Measurements from ENCODE around the gene ZNF628.

ZNF628 gene

GRCh38 chr19:55449469-55449868 lies 26.9 kb upstream of the ZNF628 start:
- in situ Hi-C loops (cut with MboI; ENCODE audit: low sequenced_read_pairs) = no loop called here

GRCh38 chr19:55451163-55451964 lies 25.1 kb upstream of the ZNF628 start:
- in situ Hi-C loops (cut with MboI; ENCODE audit: low sequenced_read_pairs) = no loop called here

- in situ Hi-C loops (cut with MboI; ENCODE audit: low sequenced_read_pairs) = no loop called here
Observed at GRCh38 chr19:55451965-55452748, 24.3 kb upstream of the ZNF628 start.

- in situ Hi-C loops (cut with MboI; ENCODE audit: low sequenced_read_pairs) = no loop called here
Observed at GRCh38 chr19:55452749-55453346, 23.6 kb upstream of the ZNF628 start.

- in situ Hi-C loops (cut with MboI; ENCODE audit: low sequenced_read_pairs) = no loop called here
Observed at GRCh38 chr19:55453511-55454260, 22.7 kb upstream of the ZNF628 start.

GRCh38 chr19:55454787-55455243 lies 21.6 kb upstream of the ZNF628 start:
- in situ Hi-C loops (cut with MboI; ENCODE audit: low sequenced_read_pairs) = no loop called here

- in situ Hi-C loops (cut with MboI; ENCODE audit: low sequenced_read_pairs) = no loop called here
Observed at GRCh38 chr19:55455576-55456235, 20.7 kb upstream of the ZNF628 start.

- in situ Hi-C loops (cut with MboI; ENCODE audit: low sequenced_read_pairs) = no loop called here
Observed at GRCh38 chr19:55456347-55456746, 20.1 kb upstream of the ZNF628 start.

- in situ Hi-C loops (cut with MboI; ENCODE audit: low sequenced_read_pairs) = no loop called here
Observed at GRCh38 chr19:55457683-55458457, 18.5 kb upstream of the ZNF628 start.

- in situ Hi-C loops (cut with MboI; ENCODE audit: low sequenced_read_pairs) = no loop called here
Observed at GRCh38 chr19:55459551-55459949, 16.9 kb upstream of the ZNF628 start.

GRCh38 chr19:55459950-55460657 lies 16.3 kb upstream of the ZNF628 start:
- in situ Hi-C loops (cut with MboI; ENCODE audit: low sequenced_read_pairs) = no loop called here

GRCh38 chr19:55460670-55461258 lies 15.7 kb upstream of the ZNF628 start:
- in situ Hi-C loops (cut with MboI; ENCODE audit: low sequenced_read_pairs) = no loop called here

- in situ Hi-C loops (cut with MboI; ENCODE audit: low sequenced_read_pairs) = no loop called here
Observed at GRCh38 chr19:55461259-55461973, 15.0 kb upstream of the ZNF628 start, which contains the start of gene ISOC2. TSS of gene ISOC2 (minus strand) at chr19:55461642. CDS start at chr19:55456486, 5,156 bp downstream.

GRCh38 chr19:55461974-55462626 lies 14.3 kb upstream of the ZNF628 start:
- in situ Hi-C loops (cut with MboI; ENCODE audit: low sequenced_read_pairs) = no loop called here

- in situ Hi-C loops (cut with MboI; ENCODE audit: low sequenced_read_pairs) = no loop called here
Observed at GRCh38 chr19:55462722-55463121, 13.7 kb upstream of the ZNF628 start.

GRCh38 chr19:55463583-55464031 lies 12.8 kb upstream of the ZNF628 start:
- in situ Hi-C loops (cut with MboI; ENCODE audit: low sequenced_read_pairs) = no loop called here

- in situ Hi-C loops (cut with MboI; ENCODE audit: low sequenced_read_pairs) = no loop called here
Observed at GRCh38 chr19:55464039-55464661, 12.3 kb upstream of the ZNF628 start.
